GM19193 (cell line): ENCODE data around the gene ECT2.

Experiments used
- POLR2A ChIP-seq: IDR thresholded peaks from 4 replicates; pipeline ENCODE4 v1.6.1; 2011; ENCODE audit not compliant: insufficient read depth, insufficient read length; ENCODE audit errors: extremely low read depth

The ECT2 gene

DNA sequence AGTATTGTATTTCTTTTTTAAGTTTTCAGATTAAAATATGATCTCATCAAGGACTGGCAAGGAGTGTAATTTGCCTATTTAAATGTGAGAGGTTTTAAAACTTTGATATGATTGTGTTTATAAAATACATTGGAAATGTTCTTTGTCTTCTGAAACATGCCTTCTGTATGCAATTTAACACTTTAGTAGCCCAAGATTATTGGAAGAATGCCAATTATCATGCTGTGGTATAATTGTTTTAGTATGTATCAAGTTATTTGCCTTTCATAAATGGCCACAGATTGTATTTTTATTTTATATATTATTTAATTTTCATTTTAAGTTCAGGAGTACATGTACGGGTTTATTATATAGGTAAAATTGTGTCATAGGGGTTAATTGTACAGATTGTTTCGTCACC is 31.7 kb downstream of the ECT2 start:
- TF ChIP-seq POLR2A = no peak

DNA sequence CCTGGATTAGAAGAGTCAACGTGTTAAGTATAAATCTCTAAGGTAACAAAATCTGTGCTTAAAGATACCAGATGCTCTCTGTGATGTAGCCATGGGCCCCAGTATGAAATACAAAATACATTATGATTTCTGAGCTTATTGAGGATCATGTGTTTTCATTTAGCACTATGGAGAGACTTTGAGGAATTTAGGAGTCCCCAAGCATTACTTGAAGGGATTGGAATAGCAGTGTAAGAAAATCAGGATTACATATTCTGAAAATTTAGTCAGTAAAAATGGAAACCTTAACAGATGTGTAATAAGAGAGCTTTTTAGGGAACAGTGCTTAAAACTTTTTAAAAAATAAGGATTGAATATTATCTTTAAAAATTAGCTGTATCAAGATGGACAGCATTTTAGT is 35.5 kb downstream of the ECT2 start:
- TF ChIP-seq POLR2A = no peak

DNA sequence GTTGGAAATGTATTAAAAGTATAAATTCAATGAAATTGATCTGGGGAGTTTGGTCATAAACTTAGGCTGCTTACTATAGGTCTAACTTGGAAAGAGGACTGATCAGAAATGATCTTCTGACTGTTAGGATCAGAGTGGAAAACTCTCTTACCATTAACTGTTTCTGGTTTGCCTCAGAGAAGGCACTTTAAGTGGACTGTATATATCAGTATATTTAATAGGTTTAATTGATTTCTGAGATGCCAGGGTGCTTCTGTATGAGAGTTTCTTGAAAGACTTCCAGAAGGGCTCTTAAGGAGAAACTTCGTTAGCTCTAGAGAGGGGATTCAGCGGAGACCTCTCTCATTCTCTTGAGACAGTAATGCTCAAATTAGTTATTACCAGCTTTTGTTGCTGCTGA is 36.5 kb downstream of the ECT2 start:
- TF ChIP-seq POLR2A = no peak

DNA sequence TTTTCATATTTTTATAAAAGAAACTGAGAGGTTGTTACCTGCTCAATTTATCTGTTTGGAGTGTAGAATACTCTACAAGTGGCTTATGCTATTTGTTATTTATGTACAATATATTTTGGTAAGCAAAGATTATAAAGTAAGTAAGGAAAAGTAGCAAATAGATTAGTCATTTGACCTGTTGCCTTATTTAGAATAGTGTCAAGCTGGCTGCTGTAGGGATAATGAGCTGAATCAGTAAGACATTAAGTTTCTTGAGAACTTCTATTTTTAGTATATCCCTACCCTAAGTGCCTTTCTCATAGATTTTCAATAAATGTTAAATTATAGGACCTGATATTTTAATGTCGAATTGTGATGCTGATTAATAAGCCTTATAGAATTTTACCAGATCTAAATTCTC is 37.2 kb downstream of the ECT2 start:
- no peak for TF ChIP-seq POLR2A

DNA sequence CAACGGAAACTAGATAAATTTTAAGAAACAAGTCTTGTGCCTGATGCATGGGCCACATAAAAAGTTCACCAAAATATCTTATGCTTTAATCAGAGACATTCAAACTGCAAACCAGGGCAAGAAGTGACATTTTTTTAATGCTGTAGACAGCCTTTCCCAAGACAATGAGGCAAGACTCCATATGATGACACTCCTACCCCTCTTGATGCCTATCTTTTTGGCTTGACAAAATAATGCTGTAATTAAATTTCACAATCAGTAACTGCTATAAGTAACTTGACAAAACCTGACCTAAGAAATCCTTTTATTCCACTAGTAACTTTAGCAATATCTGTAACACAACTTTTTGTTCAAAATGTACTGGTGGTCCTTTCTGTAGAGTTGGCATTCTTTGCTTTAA is 48.7 kb downstream of the ECT2 start:
- TF ChIP-seq POLR2A = no peak

DNA sequence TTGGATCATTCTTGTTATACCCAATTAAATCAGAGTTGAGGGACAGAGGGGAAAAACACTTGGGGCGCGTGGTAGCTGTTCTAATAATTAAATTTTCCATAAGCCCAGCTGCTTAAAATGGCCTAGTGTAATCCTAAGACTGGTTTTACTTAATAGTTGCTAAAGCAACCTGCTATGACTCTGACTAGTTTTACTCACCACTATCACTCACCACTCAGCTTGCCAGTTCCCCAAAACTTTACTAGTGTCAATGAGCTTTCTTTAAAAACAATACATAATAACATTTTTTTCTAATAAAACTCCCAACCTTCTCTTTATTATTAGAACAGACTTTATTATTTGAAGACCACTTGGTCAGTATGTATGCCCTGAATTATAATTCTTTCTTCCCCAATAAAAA is 49.6 kb downstream of the ECT2 start:
- no peak for TF ChIP-seq POLR2A

DNA sequence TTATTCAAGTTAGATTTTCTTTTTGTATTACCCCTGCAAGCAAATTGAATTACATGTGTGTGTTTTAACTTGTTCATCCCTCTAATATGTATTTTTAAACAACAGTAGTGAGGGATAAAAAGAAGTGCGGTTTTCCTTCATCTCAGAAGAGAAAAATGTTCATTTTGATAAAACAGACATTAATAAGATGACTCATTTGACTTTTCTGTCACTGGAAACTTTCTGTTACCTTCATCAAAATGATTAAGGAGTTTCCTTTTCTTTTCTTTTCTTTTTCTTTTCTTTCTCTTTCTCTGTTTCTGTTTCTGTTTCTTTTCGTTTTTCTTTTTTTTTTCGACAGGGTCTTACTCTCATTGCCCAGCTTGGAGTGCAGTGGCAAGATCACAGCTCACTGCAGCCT is 53.0 kb downstream of the ECT2 start:
- TF ChIP-seq POLR2A = no peak

DNA sequence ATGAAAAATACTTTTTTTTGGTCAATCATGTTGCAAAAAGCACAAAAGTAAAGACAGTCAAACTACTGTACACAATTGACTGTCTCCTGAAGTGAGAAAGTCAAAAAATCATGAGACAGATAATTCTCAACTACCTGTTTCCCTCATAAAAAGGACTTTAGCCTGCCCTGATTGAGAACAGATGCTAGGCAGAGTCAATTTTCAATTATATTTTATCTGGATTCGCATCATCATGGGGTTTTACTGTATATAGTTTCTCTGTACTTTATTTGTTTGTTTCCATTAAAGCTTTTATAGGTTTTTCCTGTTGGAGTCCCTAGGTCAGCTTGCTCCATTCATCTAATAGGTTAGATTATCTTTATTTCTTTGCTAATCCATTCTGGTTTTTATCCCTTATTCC is 53.8 kb downstream of the ECT2 start:
- no peak for TF ChIP-seq POLR2A

DNA sequence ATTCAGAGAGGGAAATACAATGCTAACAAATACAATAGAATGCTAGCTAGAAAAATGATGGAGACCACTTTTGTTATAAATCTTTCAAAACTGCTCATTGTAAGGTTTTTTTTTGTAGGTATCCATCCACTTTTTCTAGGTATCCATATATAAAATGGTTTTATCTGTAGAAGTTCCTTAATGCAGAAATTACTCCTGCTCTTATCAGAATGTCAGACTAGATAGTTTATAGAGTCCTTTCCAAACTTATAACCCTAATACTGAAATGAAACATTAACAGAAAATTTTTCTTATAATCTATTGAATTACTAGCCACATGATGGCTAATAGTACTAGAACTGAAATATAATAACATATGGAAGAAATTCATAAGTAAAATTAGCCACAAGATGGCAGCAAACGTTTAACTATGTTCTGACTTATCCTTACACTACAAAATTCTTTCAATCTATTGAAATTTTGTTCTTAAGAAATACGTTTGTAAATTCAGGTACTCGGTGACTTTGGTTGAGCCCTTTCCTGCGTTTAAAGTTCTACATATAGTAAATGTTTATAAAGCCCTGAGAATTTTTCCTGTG is 58.5 kb downstream of the ECT2 start:
- no peak for TF ChIP-seq POLR2A

DNA sequence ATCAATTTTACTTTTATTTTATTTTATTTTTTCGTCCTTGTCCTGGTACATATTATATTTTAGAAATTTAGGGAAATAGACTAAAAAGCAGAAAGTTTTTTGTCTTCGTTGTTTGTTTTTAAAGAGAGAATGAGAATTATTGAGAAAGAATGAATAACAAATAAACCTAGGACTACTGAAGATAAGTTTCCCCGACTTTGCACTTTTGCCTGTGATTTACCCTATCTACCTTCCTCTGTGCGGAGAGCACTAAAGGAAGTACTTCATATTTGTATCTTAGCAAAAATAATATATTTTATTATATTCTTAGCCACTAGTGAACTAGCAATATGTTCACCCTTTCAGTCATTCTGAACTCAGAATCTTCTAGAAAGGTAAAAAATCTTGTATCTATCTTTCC is 60.6 kb downstream of the ECT2 start:
- no peak for TF ChIP-seq POLR2A

DNA sequence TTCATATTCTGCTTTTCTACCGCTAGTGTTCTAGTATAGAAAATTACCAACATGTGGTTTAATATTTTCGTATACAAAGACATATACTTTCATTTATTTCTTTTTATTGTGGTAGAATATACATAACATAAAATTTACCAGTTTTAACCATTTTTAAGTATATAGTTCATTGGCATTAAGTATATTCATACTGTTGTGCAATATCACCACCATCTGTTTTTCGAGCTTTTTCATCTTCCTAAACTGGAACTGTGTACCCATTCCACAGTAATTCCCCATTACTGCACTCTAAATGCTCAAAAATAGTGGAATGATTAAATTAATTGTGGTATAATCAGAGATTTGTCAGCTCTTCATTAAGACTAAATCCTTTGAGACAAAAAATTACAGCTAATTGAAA is 62.9 kb downstream of the ECT2 start:
- no peak for TF ChIP-seq POLR2A

DNA sequence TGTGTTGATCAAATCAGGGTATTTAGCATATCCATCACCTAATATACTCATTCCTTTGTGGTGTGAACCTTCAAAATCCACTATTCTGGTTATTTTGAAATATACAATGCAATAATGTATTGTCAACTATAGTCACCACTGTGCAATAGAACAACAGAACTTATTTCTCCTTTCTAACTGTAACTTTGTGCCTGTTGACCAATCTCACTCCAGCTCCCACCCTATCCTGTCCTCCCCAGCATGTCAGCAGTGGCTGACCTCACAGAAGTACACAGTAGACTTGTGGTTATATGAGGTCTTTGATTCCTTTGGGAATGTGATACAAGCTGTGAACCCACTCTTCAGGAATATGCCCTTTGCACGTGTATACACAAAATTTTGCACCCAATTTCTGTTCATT is 64.2 kb downstream of the ECT2 start:
- no peak for TF ChIP-seq POLR2A

DNA sequence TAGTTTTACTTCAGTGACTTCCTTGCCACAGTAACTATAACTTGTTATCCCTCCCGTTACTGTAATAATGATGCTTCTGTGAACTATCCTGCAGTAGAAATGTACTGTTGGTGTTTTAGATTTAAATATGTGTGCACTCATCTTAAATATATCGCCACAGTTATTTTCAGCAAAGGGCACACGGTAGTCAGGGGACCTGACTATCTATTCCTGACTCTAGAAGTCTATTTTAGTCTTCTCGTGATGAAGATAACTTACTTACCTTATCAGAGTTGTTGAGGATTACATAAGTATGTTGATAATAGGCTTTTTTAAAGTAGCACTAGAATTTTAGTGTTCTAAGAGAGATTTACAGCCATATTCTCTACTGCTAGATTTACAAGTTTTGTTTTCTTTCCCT is 65.3 kb downstream of the ECT2 start:
- TF ChIP-seq POLR2A = no peak

DNA sequence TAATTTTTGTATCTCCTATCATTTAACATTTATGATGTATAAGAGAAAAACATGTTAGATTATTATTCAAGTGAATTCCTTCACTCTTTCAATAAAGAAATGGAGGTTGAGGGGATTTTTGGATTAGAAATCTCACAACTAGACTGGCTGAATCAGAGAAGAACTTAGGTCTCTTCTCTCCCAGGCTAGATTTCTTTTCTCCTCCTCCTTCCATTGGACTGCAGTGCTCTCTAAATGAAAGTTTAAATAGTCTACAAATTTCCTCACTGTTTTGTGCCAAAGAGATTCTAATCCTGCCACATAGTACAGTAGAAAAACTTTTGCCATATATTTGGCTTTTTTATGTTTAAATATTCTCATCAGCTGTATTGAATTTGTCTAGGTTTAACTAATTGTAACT is 65.8 kb downstream of the ECT2 start:
- TF ChIP-seq POLR2A = no peak

DNA sequence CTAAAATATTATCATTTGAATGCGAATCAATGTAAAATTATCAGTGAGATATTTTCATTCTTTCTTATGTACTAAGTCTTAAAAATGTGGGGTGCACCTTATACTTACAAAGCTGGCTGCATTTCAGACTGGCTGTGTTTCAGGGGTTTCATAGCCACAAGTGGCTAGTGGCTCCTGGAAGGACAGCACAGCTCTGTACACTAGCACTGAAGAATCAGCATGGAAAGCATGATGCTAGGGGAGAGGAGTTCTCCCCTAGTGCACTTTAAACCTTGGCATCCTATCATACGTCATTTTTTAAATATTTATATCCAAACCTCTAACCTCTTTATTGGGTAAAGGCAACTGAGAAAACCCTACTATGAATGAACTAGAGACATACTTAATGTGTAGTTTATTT is 66.4 kb downstream of the ECT2 start:
- TF ChIP-seq POLR2A = no peak

DNA sequence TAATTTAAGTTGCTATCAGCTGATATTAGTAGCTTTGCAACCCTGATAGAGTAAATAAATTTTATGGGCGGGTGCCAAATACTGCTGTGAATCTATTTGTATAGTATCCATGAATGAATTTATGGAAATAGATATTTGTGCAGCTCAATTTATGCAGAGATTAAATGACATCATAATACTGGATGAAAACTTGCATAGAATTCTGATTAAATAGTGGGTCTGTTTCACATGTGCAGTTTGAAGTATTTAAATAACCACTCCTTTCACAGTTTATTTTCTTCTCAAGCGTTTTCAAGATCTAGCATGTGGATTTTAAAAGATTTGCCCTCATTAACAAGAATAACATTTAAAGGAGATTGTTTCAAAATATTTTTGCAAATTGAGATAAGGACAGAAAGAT is 70.0 kb downstream of the ECT2 start:
- TF ChIP-seq POLR2A = no peak

DNA sequence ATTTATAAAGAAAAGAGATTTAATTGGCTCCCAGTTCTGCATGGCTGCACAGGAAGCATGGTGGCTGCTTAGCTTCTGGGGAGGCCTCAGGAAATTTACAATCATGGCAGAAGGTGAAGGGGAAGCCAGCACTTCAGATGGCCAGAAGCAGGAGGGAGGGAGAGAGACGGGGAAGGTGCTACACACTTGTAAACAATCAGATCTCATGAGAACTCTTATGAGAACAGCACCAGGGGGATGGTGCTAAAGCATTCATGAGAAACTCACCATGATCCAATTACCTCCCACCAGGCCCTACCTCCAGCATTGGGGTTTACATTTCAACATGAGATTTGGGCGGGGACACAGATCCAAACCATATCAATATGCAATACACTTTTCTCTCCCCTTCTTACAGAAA is 73.7 kb downstream of the ECT2 start:
- TF ChIP-seq POLR2A = no peak
